H1 (cell line): ENCODE measurements around the gene NF1. TPM values are rescaled to one million over a fixed set of nuclear protein-coding genes. Genes with fewer than 3 reads are reported as not detected.
A peak's percentile ranks its signal among the peaks of the same experiment; 100 is the strongest.

Source experiments
- CTCF ChIA-PET: fragments of 300-600 bp; sonication (Branson Sonifier 250); formaldehyde crosslinking; loops from one replicate; lab custom pipeline; 2021; ENCODE audit not compliant: partially characterized antibody; lab: Charles Lee
- POLR2A ChIA-PET: fragments of 300-600 bp; sonication (Branson Sonifier 250); formaldehyde crosslinking; loops from one replicate; lab custom pipeline; 2021; ENCODE audit warnings: inconsistent platforms; ENCODE audit not compliant: partially characterized antibody; lab: Charles Lee
- DNase-seq, 2 experiments: peaks; one replicate each; pipeline versions ENCODE4 v3.0.0 to v3.0.0-alpha.2; 2010 to 2022; ENCODE audit warnings: low spot score in 2 of 2, low read depth in 1 of 2, mixed read lengths in 1 of 2
- FAIRE-seq: peaks from 2 replicates; lab custom pipeline; 2011; peaks lifted over from hg19 to GRCh38; lab: Jason Lieb, UNC
- H2AFZ ChIP-seq: 2 replicates; pipeline ENCODE4 v1.8.1; 2012; ENCODE audit warnings: low read length, inconsistent platforms
- H2AK5ac ChIP-seq: 2 replicates; pipeline ENCODE4 v1.6.1; 2013; ENCODE audit warnings: low read depth, low read length
- H2BK120ac ChIP-seq: replicated peaks from 2 replicates; pipeline ENCODE3; 2013; ENCODE audit warnings: low read depth, low read length, inconsistent platforms
- H2BK12ac ChIP-seq: 2 replicates; pipeline ENCODE4 v1.6.1; 2013; ENCODE audit warnings: low read depth, low read length
- H2BK15ac ChIP-seq: 2 replicates; pipeline ENCODE4 v1.6.1; 2013; ENCODE audit warnings: low read length
- H2BK20ac ChIP-seq: 2 replicates; pipeline ENCODE4 v1.6.1; 2013; ENCODE audit warnings: low read length
- H2BK5ac ChIP-seq: 2 replicates; pipeline ENCODE4 v1.6.1; 2013; ENCODE audit warnings: low read depth, low read length
- H3K14ac ChIP-seq: 2 replicates; pipeline ENCODE4 v1.6.1; 2013; ENCODE audit warnings: inconsistent platforms; ENCODE audit not compliant: insufficient read length
- H3K18ac ChIP-seq: 2 replicates; pipeline ENCODE4 v1.6.1; 2013; ENCODE audit warnings: low read length; ENCODE audit errors: extremely low read depth
- H3K23ac ChIP-seq: 2 replicates; pipeline ENCODE4 v1.6.1; 2013; ENCODE audit warnings: inconsistent platforms; ENCODE audit not compliant: insufficient read length
- H3K23me2 ChIP-seq: 2 replicates; pipeline ENCODE4 v1.6.1; 2013; ENCODE audit warnings: low read depth, low read length
- H3K27ac ChIP-seq: 2 replicates; pipeline ENCODE4 v1.6.1; 2011; ENCODE audit warnings: low read depth, low read length, inconsistent platforms
- H3K27me3 ChIP-seq, 4 experiments: replicated peaks in 1 of 4; 1 replicate in 1 of 4; 2 replicates in 3 of 4; pipeline versions ENCODE4 v1.6.1 to v1.8.1; 2011 to 2013; ENCODE audit warnings: low read length in 3 of 4, mild to moderate bottlenecking in 3 of 4, inconsistent platforms in 2 of 4, mixed read lengths in 2 of 4, moderate library complexity in 1 of 4; ENCODE audit not compliant: control insufficient read depth in 3 of 4, insufficient read depth in 3 of 4; ENCODE audit errors: extremely low read depth in 1 of 4
- H3K36me3 ChIP-seq, 4 experiments: 2 replicates each; pipeline versions ENCODE4 v1.6.1 to v1.8.1; 2011 to 2013; ENCODE audit warnings: mild to moderate bottlenecking in 4 of 4, low read length in 3 of 4, moderate library complexity in 2 of 4, control low read depth in 1 of 4, inconsistent platforms in 1 of 4; ENCODE audit not compliant: insufficient read depth in 4 of 4, control insufficient read depth in 2 of 4
- H3K4ac ChIP-seq: replicated peaks from 2 replicates; pipeline ENCODE3; 2013; ENCODE audit warnings: low read length, low read depth, mixed read lengths, inconsistent platforms; ENCODE audit not compliant: insufficient read length
- H3K4me1 ChIP-seq, 4 experiments: replicated peaks in 1 of 4; 1 replicate in 1 of 4; 2 replicates in 3 of 4; pipeline versions ENCODE4 v1.6.1 to v1.8.1; 2011 to 2013; ENCODE audit warnings: low read length in 3 of 4, inconsistent platforms in 2 of 4, mixed read lengths in 1 of 4; ENCODE audit not compliant: insufficient read depth in 4 of 4, control insufficient read depth in 3 of 4
- H3K4me2 ChIP-seq, 2 experiments: 2 replicates each; pipeline versions ENCODE4 v1.6.1 to v1.8.1; 2011 to 2013; ENCODE audit warnings: low read depth in 2 of 2, low read length in 2 of 2, control low read depth in 1 of 2, inconsistent platforms in 1 of 2, mild to moderate bottlenecking in 1 of 2; ENCODE audit not compliant: insufficient read depth in 1 of 2
- H3K4me3 ChIP-seq, 4 experiments: fragments of 200-600, 300-600 bp in 1 of 4; sonication (generic), shearing (Covaris generic), sonication (Bioruptor Twin) in 1 of 4; 2 replicates each; pipeline versions ENCODE4 v1.5.1 to v1.8.1; 2011 to 2016; ENCODE audit warnings: low read length in 4 of 4, low read depth in 3 of 4, control low read depth in 2 of 4, inconsistent platforms in 2 of 4, mild to moderate bottlenecking in 2 of 4, mixed read lengths in 1 of 4, moderate library complexity in 1 of 4; ENCODE audit not compliant: insufficient read depth in 2 of 4; ENCODE audit errors: extremely low read depth in 1 of 4
- H3K56ac ChIP-seq: replicated peaks from 2 replicates; pipeline ENCODE3; 2013; ENCODE audit warnings: low read depth, mild to moderate bottlenecking, mixed read lengths, low read length, inconsistent platforms; ENCODE audit not compliant: insufficient read length
- H3K79me1 ChIP-seq: 2 replicates; pipeline ENCODE4 v1.6.1; 2013; ENCODE audit warnings: low read depth, low read length, control low read depth
- H3K79me2 ChIP-seq, 2 experiments: 2 replicates each; pipeline versions ENCODE4 v1.6.1 to v1.8.1; 2012 to 2013; ENCODE audit warnings: low read length in 2 of 2, mild to moderate bottlenecking in 2 of 2, inconsistent platforms in 1 of 2; ENCODE audit not compliant: insufficient read depth in 2 of 2, control insufficient read depth in 1 of 2
- H3K9ac ChIP-seq, 4 experiments: replicated peaks in 1 of 4; 1 replicate in 1 of 4; 2 replicates in 3 of 4; pipeline versions ENCODE4 v1.6.1 to v1.8.1; 2011 to 2013; ENCODE audit warnings: low read depth in 3 of 4, low read length in 3 of 4, control low read depth in 2 of 4, mild to moderate bottlenecking in 2 of 4, moderate library complexity in 2 of 4, inconsistent platforms in 1 of 4; ENCODE audit errors: extremely low read depth in 1 of 4
- H3K9me3 ChIP-seq, 2 experiments: 2 replicates each; pipeline versions ENCODE4 v1.6.1 to v1.8.1; 2012 to 2013; ENCODE audit warnings: mild to moderate bottlenecking in 2 of 2, moderate library complexity in 2 of 2, control low read depth in 1 of 2, inconsistent platforms in 1 of 2, low read depth in 1 of 2, low read length in 1 of 2, mixed read lengths in 1 of 2; ENCODE audit not compliant: insufficient read depth in 2 of 2
- H4K20me1 ChIP-seq, 2 experiments: replicated peaks in 1 of 2; 2 replicates each; pipeline versions ENCODE3 to v1.8.1; 2011 to 2013; ENCODE audit warnings: inconsistent platforms in 2 of 2, low read length in 2 of 2, mild to moderate bottlenecking in 1 of 2; ENCODE audit not compliant: insufficient read depth in 2 of 2, control insufficient read depth in 1 of 2
- H4K5ac ChIP-seq: 2 replicates; pipeline ENCODE4 v1.6.1; 2013; ENCODE audit warnings: low read length, low read depth, mixed read lengths, inconsistent platforms; ENCODE audit not compliant: insufficient read length
- H4K8ac ChIP-seq: 2 replicates; pipeline ENCODE4 v1.8.0; 2013; ENCODE audit warnings: mild to moderate bottlenecking, moderate library complexity, low read length, inconsistent platforms; ENCODE audit not compliant: insufficient read depth; ENCODE audit errors: extremely low read depth
- H4K91ac ChIP-seq: replicated peaks from 2 replicates; pipeline ENCODE3; 2013; ENCODE audit warnings: low read length, mixed read lengths, inconsistent platforms; ENCODE audit not compliant: insufficient read length
- E2F6 ChIP-seq: IDR thresholded peaks from 2 replicates; pipeline ENCODE4 v1.6.1; 2012; ENCODE audit warnings: inconsistent platforms
- EZH2 ChIP-seq: fragments of 200-600 bp; sonication (generic); IDR thresholded peaks from 2 replicates; pipeline ENCODE4 v1.7.1; 2012; ENCODE audit warnings: low read depth, mild to moderate bottlenecking, moderate library complexity, low read length, inconsistent platforms; ENCODE audit not compliant: severe bottlenecking
- YY1 ChIP-seq: IDR thresholded peaks from 2 replicates; pipeline ENCODE4 v1.6.1; 2011; ENCODE audit warnings: low read depth, mild to moderate bottlenecking, low read length
- WGBS, 2 experiments: shearing (Covaris generic) in 1 of 2; methylation state at CpG; one replicate each; pipeline versions ENCODE4 v1.1.6 to v1.1.7; 2013 to 2015; ENCODE audit warnings: low lambda C conversion rate in 2 of 2, mixed read lengths in 2 of 2, inconsistent platforms in 1 of 2, low coverage in 1 of 2, missing lambda C conversion rate in 1 of 2; ENCODE audit not compliant: insufficient replicate concordance in 2 of 2, insufficient coverage in 1 of 2, insufficient read length in 1 of 2; ENCODE audit errors: extremely low coverage in 1 of 2, missing lambda C conversion rate in 1 of 2; 5-methylcytosine and 5-hydroxymethylcytosine counted together
- polyA plus RNA-seq, 7 experiments: library from polyadenylated mRNA; depleted of rRNA in 3 of 7; stranded (reverse) in 5 of 7; unstranded in 2 of 7; fragments of >200 nt in 5 of 7; fragments of 200-250 nt in 2 of 7; gene quantifications; 1 replicate in 5 of 7; 2 replicates in 1 of 7; 4 replicates in 1 of 7; pipeline versions ENCODE4 v1.2.1 to v1.2.3, GENCODE V29; 2011 to 2013; ENCODE audit warnings: missing spikeins in 2 of 7, mixed read lengths in 2 of 7
- total RNA-seq: library from RNA; stranded (reverse); fragmentation: NEBNext Ultra II Directional; extraction: Animal tissue kit (Norgen Biotek cat#: 25700); gene quantifications from 2 replicates; pipeline ENCODE4 v1.2.1, GENCODE V29; 2021
- TF ChIP-seq, protein P1 (sequence below): IDR thresholded peaks from 2 replicates; pipeline ENCODE4 v1.6.1; 2012; ENCODE audit warnings: inconsistent platforms
- TF ChIP-seq, protein P2 (sequence below): IDR thresholded peaks from 2 replicates; pipeline ENCODE4 v1.6.1; 2011; ENCODE audit warnings: low read length, improper control_type of control experiment

NF1 gene
- total and polyA plus RNA-seq, 2 of the 8 experiments (the other 6 are each of a cell fraction or from before 2014, with no cell fraction given): 19.3 to 29.6 TPM

GRCh38 chr17:31144428-31144827, 49.7 kb downstream of the NF1 start:
- TF ChIP-seq E2F6 (peak; percentile 61; the same call in 1 of the 2 replicates), YY1 (peak; percentile 92), EZH2 (no peak)
- TF ChIP-seq, protein P1, sequence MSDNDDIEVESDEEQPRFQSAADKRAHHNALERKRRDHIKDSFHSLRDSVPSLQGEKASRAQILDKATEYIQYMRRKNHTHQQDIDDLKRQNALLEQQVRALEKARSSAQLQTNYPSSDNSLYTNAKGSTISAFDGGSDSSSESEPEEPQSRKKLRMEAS: peak; percentile 82
- TF ChIP-seq, protein P2, sequence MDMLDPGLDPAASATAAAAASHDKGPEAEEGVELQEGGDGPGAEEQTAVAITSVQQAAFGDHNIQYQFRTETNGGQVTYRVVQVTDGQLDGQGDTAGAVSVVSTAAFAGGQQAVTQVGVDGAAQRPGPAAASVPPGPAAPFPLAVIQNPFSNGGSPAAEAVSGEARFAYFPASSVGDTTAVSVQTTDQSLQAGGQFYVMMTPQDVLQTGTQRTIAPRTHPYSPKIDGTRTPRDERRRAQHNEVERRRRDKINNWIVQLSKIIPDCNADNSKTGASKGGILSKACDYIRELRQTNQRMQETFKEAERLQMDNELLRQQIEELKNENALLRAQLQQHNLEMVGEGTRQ: peak; percentile 25; the same call in 1 of the 2 replicates
- no peak overlapping the region for H3K27ac ChIP-seq
- peaks cover 0 to 30% of the 10 kb centered on the region in 2 experiments; a peak in 2 of 4 replicates for H3K79me2 ChIP-seq

More at GRCh38 chr17:31144428-31144827, 49.7 kb downstream of the NF1 start:
- H3K23ac ChIP-seq: no peak overlapping the region
- H3K9ac ChIP-seq: no peak overlapping the region
- H3K4me2 ChIP-seq: no peak overlapping the region
- no peak overlapping the region for H2BK20ac ChIP-seq
- no peak overlapping the region for H2BK120ac ChIP-seq
- no peak overlapping the region for H3K56ac ChIP-seq
- H2BK5ac ChIP-seq: no peak overlapping the region
- DNase-seq (no peak), FAIRE-seq (peak; percentile 24)
- H3K4me3 ChIP-seq: no peak overlapping the region
- WGBS, 2 experiments: 76% methylated on average over 3 of the region's 3 CpGs; no CpG with 5 or more reads in 1 of the 2 experiments
- H2BK12ac ChIP-seq: no peak overlapping the region
- peaks cover 0 to 5% (median 1%) of the 10 kb centered on the region in 4 experiments; a peak in 3 of 7 replicates for H3K4me1 ChIP-seq
- H3K18ac ChIP-seq: no peak overlapping the region
- 0 out of 2 replicates have a peak, but pooled peaks cover 2% of the 10 kb centered on the region for H3K79me1 ChIP-seq
- no peak overlapping the region for H2AFZ ChIP-seq
- ChIA-PET CTCF (interaction anchor here (1.2 kb wide), 1 partner anchor 66 kb away, joined by 3 read pairs; no protein-coding TSS in a partner anchor), POLR2A (interaction anchor here (1.0 to 4.0 kb wide), 2 partner anchors 11 to 48 kb away, joined by 3 to 10 read pairs; no protein-coding TSS in a partner anchor)
- no peak overlapping the region for H3K4ac ChIP-seq
- H3K14ac ChIP-seq: no peak overlapping the region
- H4K8ac ChIP-seq: no peak overlapping the region
- no peak overlapping the region for H2BK15ac ChIP-seq
- H4K20me1 ChIP-seq: no peaks in the 10 kb centered on the region
- no peaks in the 10 kb centered on the region for H3K23me2 ChIP-seq
- no peaks in the 10 kb centered on the region; a peak in 1 of 8 replicates for H3K36me3 ChIP-seq
- H4K91ac ChIP-seq: no peak overlapping the region
- no peak overlapping the region for H4K5ac ChIP-seq
- no peaks in the 10 kb centered on the region for H3K27me3 ChIP-seq
- no peak overlapping the region for H2AK5ac ChIP-seq
- H3K9me3 ChIP-seq: no peaks in the 10 kb centered on the region
